ENCODE data around the gene MAP3K9.
A peak's percentile ranks its signal among the peaks of the same experiment; 100 is the strongest.

MAP3K9 gene

GRCh38 chr14:70811050-70811449, 1.7 kb upstream of the MAP3K9 start:
- Histone ChIP-seq H2BK120ac (ENCODE audit: insufficient read depth, low read length, poor library complexity) (peak overlapping the region; percentile 43), H3K23ac (ENCODE audit: low read length) (no peak overlapping the region), H3K18ac (ENCODE audit: low read length) (no peak overlapping the region), H3K9me3 (ENCODE audit: insufficient read depth, low read depth, low read length) (no peaks in the 10 kb centered on the region), H3K4me2 (ENCODE audit: low read length) (peak overlapping the region; percentile 86), H3K4me1 (ENCODE audit: control insufficient read depth in 1 of 2, insufficient read depth in 2 of 2, low read length in 2 of 2) (peaks cover 8 to 15% of the 10 kb centered on the region in 2 experiments), H2AK5ac (ENCODE audit: low read length) (no peak overlapping the region), H3K4me3 (ENCODE audit: low read depth, low read length) (no peak overlapping the region), H3K27ac (ENCODE audit: low read depth, low read length) (peak overlapping the region; percentile 69), H4K8ac (ENCODE audit: low read depth, low read length) (no peak overlapping the region), H3K79me1 (ENCODE audit: low read length) (peaks cover 13% of the 10 kb centered on the region), H3K36me3 (ENCODE audit: control insufficient read depth in 1 of 2, insufficient read depth in 2 of 2, low read length in 2 of 2) (no peaks in the 10 kb centered on the region), H2BK5ac (ENCODE audit: low read depth, low read length, poor library complexity) (no peak overlapping the region), H3K27me3 (ENCODE audit: insufficient read depth, low read length) (no peaks in the 10 kb centered on the region), H4K91ac (ENCODE audit: low read depth, low read length) (no peak overlapping the region), H4K12ac (ENCODE audit: low read depth, low read length) (no peak overlapping the region), H2AFZ (ENCODE audit: insufficient read depth, low read length, poor library complexity) (no peak overlapping the region), H3K4ac (ENCODE audit: low read depth, low read length) (no peak overlapping the region), H3K14ac (ENCODE audit: low read length) (no peak overlapping the region), H3K79me2 (ENCODE audit: control insufficient read depth, insufficient read depth, low read length, poor library complexity) (peaks cover 8% of the 10 kb centered on the region), H3K9ac (ENCODE audit: low read length) (no peak overlapping the region), H2BK12ac (ENCODE audit: low read length) (no peak overlapping the region)
- no peak for DNase-seq
- WGBS (ENCODE audit: extremely low coverage, insufficient coverage, insufficient read length) = no CpG with 5 or more reads among the region's 2 CpGs

- H2AK5ac ChIP-seq (ENCODE audit: low read length) = no peak overlapping the region
- DNase-seq = peak in 1 of 2 donors; percentile 17
- H3K27me3 ChIP-seq (ENCODE audit: insufficient read depth, low read length) = no peaks in the 10 kb centered on the region
- peak overlapping the region; percentile 71 for H3K4ac ChIP-seq (ENCODE audit: low read depth, low read length)
- H3K36me3 ChIP-seq (ENCODE audit: control insufficient read depth in 1 of 2, insufficient read depth in 2 of 2, low read length in 2 of 2) = no peaks in the 10 kb centered on the region
- H3K79me1 ChIP-seq (ENCODE audit: low read length) = peaks cover 13% of the 10 kb centered on the region
- H3K18ac ChIP-seq (ENCODE audit: low read length) = no peak overlapping the region
- no peak overlapping the region for H4K91ac ChIP-seq (ENCODE audit: low read depth, low read length)
- H2BK120ac ChIP-seq (ENCODE audit: insufficient read depth, low read length, poor library complexity) = peak overlapping the region; percentile 43
- no peak overlapping the region for H2AFZ ChIP-seq (ENCODE audit: insufficient read depth, low read length, poor library complexity)
- H3K9ac ChIP-seq (ENCODE audit: low read length) = no peak overlapping the region
- H3K4me1 ChIP-seq (ENCODE audit: control insufficient read depth in 1 of 2, insufficient read depth in 2 of 2, low read length in 2 of 2) = peaks cover 8 to 15% of the 10 kb centered on the region in 2 experiments
- H3K23ac ChIP-seq (ENCODE audit: low read length) = no peak overlapping the region
- peak overlapping the region; percentile 86 for H3K14ac ChIP-seq (ENCODE audit: low read length)
- H3K9me3 ChIP-seq (ENCODE audit: insufficient read depth, low read depth, low read length) = no peaks in the 10 kb centered on the region
- peaks cover 8% of the 10 kb centered on the region for H3K79me2 ChIP-seq (ENCODE audit: control insufficient read depth, insufficient read depth, low read length, poor library complexity)
- peak overlapping the region; percentile 54 for H3K27ac ChIP-seq (ENCODE audit: low read depth, low read length)
- H3K4me2 ChIP-seq (ENCODE audit: low read length) = peak overlapping the region; percentile 86
- no CpG with 5 or more reads among the region's 7 CpGs for WGBS (ENCODE audit: extremely low coverage, insufficient coverage, insufficient read length)
- H4K8ac ChIP-seq (ENCODE audit: low read depth, low read length) = peak overlapping the region; percentile 67
- H2BK12ac ChIP-seq (ENCODE audit: low read length) = peak overlapping the region; percentile 53
- no peak overlapping the region for H4K12ac ChIP-seq (ENCODE audit: low read depth, low read length)
- H3K4me3 ChIP-seq (ENCODE audit: low read depth, low read length) = no peak overlapping the region
- H2BK5ac ChIP-seq (ENCODE audit: low read depth, low read length, poor library complexity) = no peak overlapping the region
Observed at GRCh38 chr14:70810621-70811020, 1.3 kb upstream of the MAP3K9 start.

GRCh38 chr14:70808416-70809224, 693 bp downstream of the MAP3K9 start:
- Histone ChIP-seq H2BK12ac (ENCODE audit: low read length) (no peak overlapping the region), H4K12ac (ENCODE audit: low read depth, low read length) (peak overlapping the region; percentile 6), H3K27me3 (ENCODE audit: insufficient read depth, low read length) (no peaks in the 10 kb centered on the region), H3K9me3 (ENCODE audit: insufficient read depth, low read depth, low read length) (no peaks in the 10 kb centered on the region), H3K79me2 (ENCODE audit: control insufficient read depth, insufficient read depth, low read length, poor library complexity) (peaks cover 8% of the 10 kb centered on the region), H3K36me3 (ENCODE audit: control insufficient read depth in 1 of 2, insufficient read depth in 2 of 2, low read length in 2 of 2) (no peaks in the 10 kb centered on the region), H3K27ac (ENCODE audit: low read depth, low read length) (peak overlapping the region; percentile 51), H2BK5ac (ENCODE audit: low read depth, low read length, poor library complexity) (peak overlapping the region; percentile 57), H4K8ac (ENCODE audit: low read depth, low read length) (peak overlapping the region; percentile 25), H3K79me1 (ENCODE audit: low read length) (peaks cover 13% of the 10 kb centered on the region), H3K4ac (ENCODE audit: low read depth, low read length) (peak overlapping the region; percentile 85), H2BK120ac (ENCODE audit: insufficient read depth, low read length, poor library complexity) (peak overlapping the region; percentile 48), H3K9ac (ENCODE audit: low read length) (peak overlapping the region; percentile 82), H2AK5ac (ENCODE audit: low read length) (no peak overlapping the region), H3K4me1 (ENCODE audit: control insufficient read depth in 1 of 2, insufficient read depth in 2 of 2, low read length in 2 of 2) (peaks cover 8 to 16% of the 10 kb centered on the region in 2 experiments), H3K14ac (ENCODE audit: low read length) (peak overlapping the region; percentile 45), H3K23ac (ENCODE audit: low read length) (no peak overlapping the region), H3K4me3 (ENCODE audit: low read depth, low read length) (peak overlapping the region; percentile 97), H4K91ac (ENCODE audit: low read depth, low read length) (peak overlapping the region; percentile 50), H3K4me2 (ENCODE audit: low read length) (peak overlapping the region; percentile 83), H2AFZ (ENCODE audit: insufficient read depth, low read length, poor library complexity) (peak overlapping the region; percentile 51), H3K18ac (ENCODE audit: low read length) (peak overlapping the region; percentile 70)
- DNase-seq = peak; percentile 78 to 81
- WGBS (ENCODE audit: extremely low coverage, insufficient coverage, insufficient read length) = no CpG with 5 or more reads among the region's 77 CpGs

- Histone ChIP-seq H4K8ac (ENCODE audit: low read depth, low read length) (peak overlapping the region; percentile 22), H2BK5ac (ENCODE audit: low read depth, low read length, poor library complexity) (no peak overlapping the region), H3K27ac (ENCODE audit: low read depth, low read length) (no peak overlapping the region), H4K91ac (ENCODE audit: low read depth, low read length) (peak overlapping the region; percentile 45), H3K79me2 (ENCODE audit: control insufficient read depth, insufficient read depth, low read length, poor library complexity) (peaks cover 8% of the 10 kb centered on the region), H4K12ac (ENCODE audit: low read depth, low read length) (no peak overlapping the region), H3K36me3 (ENCODE audit: control insufficient read depth in 1 of 2, insufficient read depth in 2 of 2, low read length in 2 of 2) (peaks cover 0 to under 1% of the 10 kb centered on the region in 2 experiments), H3K9me3 (ENCODE audit: insufficient read depth, low read depth, low read length) (no peaks in the 10 kb centered on the region), H2AK5ac (ENCODE audit: low read length) (no peak overlapping the region), H2BK120ac (ENCODE audit: insufficient read depth, low read length, poor library complexity) (no peak overlapping the region), H2BK12ac (ENCODE audit: low read length) (no peak overlapping the region), H3K23ac (ENCODE audit: low read length) (no peak overlapping the region), H3K79me1 (ENCODE audit: low read length) (peaks cover 13% of the 10 kb centered on the region), H2AFZ (ENCODE audit: insufficient read depth, low read length, poor library complexity) (peak overlapping the region; percentile 50), H3K4ac (ENCODE audit: low read depth, low read length) (peak overlapping the region; percentile 12), H3K14ac (ENCODE audit: low read length) (no peak overlapping the region), H3K27me3 (ENCODE audit: insufficient read depth, low read length) (no peaks in the 10 kb centered on the region), H3K4me1 (ENCODE audit: control insufficient read depth in 1 of 2, insufficient read depth in 2 of 2, low read length in 2 of 2) (peaks cover 7 to 13% of the 10 kb centered on the region in 2 experiments), H3K4me3 (ENCODE audit: low read depth, low read length) (peak overlapping the region; percentile 97), H3K18ac (ENCODE audit: low read length) (no peak overlapping the region), H3K9ac (ENCODE audit: low read length) (no peak overlapping the region), H3K4me2 (ENCODE audit: low read length) (peak overlapping the region; percentile 83)
- DNase-seq = no peak
- WGBS (ENCODE audit: extremely low coverage, insufficient coverage, insufficient read length) = no CpG with 5 or more reads among the region's 6 CpGs
Observed at GRCh38 chr14:70807898-70808415, 1.4 kb downstream of the MAP3K9 start.
